GM12878 (cell line): ENCODE measurements around the gene TMEM39B. TPM values are rescaled to one million over a fixed set of nuclear protein-coding genes. Genes with fewer than 3 reads are reported as not detected.
A peak's percentile ranks its signal among the peaks of the same experiment; 100 is the strongest.
"Not testable (repeated sequence)": the region's sequence is repeated elsewhere in the genome, so short reads cannot be mapped to it uniquely, and the experiment has no call there.

Source experiments
- ATAC-seq: fragments of 200-7000 bp; cut with Tn5 transposase; 3 replicates; pipeline ENCODE4 v1.9.1; 2020; ENCODE audit warnings: mild to moderate bottlenecking, moderate library complexity
- BruUV-seq: library from RNA; stranded (reverse); fragments of 400-500 nt; replicated peaks from 2 replicates; lab custom pipeline; 2021; lab: Mats Ljungman, UMichigan
- CTCF ChIA-PET: fragments of 300-600 bp; sonication (Branson Sonifier 250); formaldehyde crosslinking; extraction: SDS; loops from one replicate; lab custom pipeline; 2021; ENCODE audit warnings: inconsistent platforms; lab: Yijun Ruan, JAX
- POLR2A ChIA-PET: fragments of 350-600 bp; formaldehyde crosslinking; extraction: SDS; loops from one replicate; lab custom pipeline; 2021; ENCODE audit warnings: inconsistent platforms; lab: Charles Lee
- RAD21 ChIA-PET: fragments of 300-600 bp; sonication (Branson Sonifier 250); formaldehyde crosslinking; loops from one replicate; lab custom pipeline; 2023; ENCODE audit warnings: antibody characterized with exemption; ENCODE audit not compliant: unreplicated experiment; lab: Charles Lee
- SMC1A ChIA-PET: fragments of 300-600 bp; sonication (Branson Sonifier 250); formaldehyde crosslinking; loops from one replicate; lab custom pipeline; 2023; ENCODE audit not compliant: unreplicated experiment, uncharacterized antibody; lab: Charles Lee
- DNase-seq: peaks from one replicate; pipeline ENCODE4 v3.0.0-alpha.2; 2011; ENCODE audit warnings: low read depth, low spot score
- FAIRE-seq: peaks from 3 replicates; lab custom pipeline; 2011; peaks lifted over from hg19 to GRCh38; lab: Jason Lieb, UNC
- H2AFZ ChIP-seq: 2 replicates; pipeline ENCODE4 v1.6.0; 2011; ENCODE audit warnings: low read depth, low read length, control low read depth; ENCODE audit not compliant: control insufficient read depth
- H3K27ac ChIP-seq: 2 replicates; pipeline ENCODE4 v1.5.1; 2011; ENCODE audit warnings: control low read depth; ENCODE audit not compliant: control insufficient read depth, insufficient read depth
- H3K27me3 ChIP-seq, 2 experiments: replicated peaks in 1 of 2; 2 replicates each; pipeline versions ENCODE4 v1.6.0 to v1.6.1; 2011; ENCODE audit warnings: low read length in 1 of 2; ENCODE audit not compliant: control insufficient read depth in 2 of 2, insufficient read depth in 2 of 2
- H3K36me3 ChIP-seq, 2 experiments: 2 replicates each; pipeline ENCODE4 v1.5.1; 2011; ENCODE audit warnings: low read length in 1 of 2; ENCODE audit not compliant: control insufficient read depth in 2 of 2, insufficient read depth in 2 of 2
- H3K4me1 ChIP-seq: 2 replicates; pipeline ENCODE4 v1.6.1; 2011; ENCODE audit warnings: mild to moderate bottlenecking, low read length, moderate library complexity, mixed read lengths; ENCODE audit not compliant: control insufficient read depth, insufficient read depth
- H3K4me2 ChIP-seq: 2 replicates; pipeline ENCODE4 v1.6.0; 2011; ENCODE audit warnings: control low read depth; ENCODE audit not compliant: control insufficient read depth, insufficient read depth
- H3K4me3 ChIP-seq: fragments of 200-600 bp; sonication (generic); 2 replicates; pipeline ENCODE4 v1.5.1; 2016
- H3K79me2 ChIP-seq: 2 replicates; pipeline ENCODE4 v1.6.0; 2011; ENCODE audit warnings: low read length; ENCODE audit not compliant: control insufficient read depth, insufficient read depth
- H3K9ac ChIP-seq: 2 replicates; pipeline ENCODE4 v1.8.0; 2011; ENCODE audit warnings: low read length, control low read depth, mixed read lengths; ENCODE audit not compliant: control insufficient read depth, insufficient read depth
- H3K9me3 ChIP-seq: replicated peaks from 3 replicates; pipeline ENCODE4 v1.5.1; 2011; ENCODE audit warnings: mild to moderate bottlenecking, low read length; ENCODE audit not compliant: control insufficient read depth, insufficient read depth
- H4K20me1 ChIP-seq: 2 replicates; pipeline ENCODE4 v1.6.0; 2011; ENCODE audit not compliant: control insufficient read depth, insufficient read depth
- CBX5 ChIP-seq: sonication (generic); IDR thresholded peaks from 2 replicates; pipeline ENCODE4 v1.6.1; 2016; ENCODE audit warnings: low read depth, moderate library complexity, mild to moderate bottlenecking, inconsistent platforms
- POLR2AphosphoS2 ChIP-seq: IDR thresholded peaks from 2 replicates; pipeline ENCODE4 v1.6.1; 2011; ENCODE audit warnings: low read depth, mild to moderate bottlenecking, low read length, improper control_type of control experiment, moderate library complexity
- TCF7 ChIP-seq: IDR thresholded peaks from 2 replicates; pipeline ENCODE4 v1.6.1; 2014; ENCODE audit warnings: antibody characterized with exemption, borderline replicate concordance
- YY1 ChIP-seq: IDR thresholded peaks from 2 replicates; pipeline ENCODE4 v1.6.1; 2011; ENCODE audit warnings: low read depth, mild to moderate bottlenecking, low read length
- WGBS: methylation state at CpG from one replicate; pipeline ENCODE4 v1.1.6; 2016; ENCODE audit warnings: low lambda C conversion rate; ENCODE audit not compliant: insufficient replicate concordance, insufficient coverage; ENCODE audit errors: missing lambda C conversion rate; 5-methylcytosine and 5-hydroxymethylcytosine counted together
- in situ Hi-C: fragments of 300-500 bp; cut with MboI; formaldehyde crosslinking; loops from 9 replicates; pipeline ENCODE4 v1.14.3; 2018; ENCODE audit warnings: mixed read lengths
- intact Hi-C: fragments of 100-400 bp; cut with micrococcal nuclease; formaldehyde crosslinking; loops from one replicate; pipeline ENCODE4 v1.14.2; 2022; ENCODE audit not compliant: unreplicated experiment
- polyA plus RNA-seq, 11 experiments: library from polyadenylated mRNA; depleted of rRNA in 4 of 11; unstranded in 6 of 11; stranded (reverse) in 5 of 11; fragments of >200 nt; fragmentation: Nextera tagmentation in 4 of 11; fragmentation: Illumina TruSeq in 1 of 11; extraction: Ambion mirVana in 4 of 11; extraction: Trizol in 1 of 11; gene quantifications; 1 replicate in 1 of 11; 2 replicates in 10 of 11; pipeline versions ENCODE4 v1.2.1 to v1.2.3, GENCODE V29; 2011 to 2016; ENCODE audit warnings: inconsistent platforms in 2 of 11, missing spikeins in 2 of 11, low read depth in 1 of 11
- total RNA-seq, 4 experiments: library from RNA; depleted of rRNA in 3 of 4; stranded (reverse); fragments of >200 nt in 3 of 4; fragmentation: Illumina TruSeq in 1 of 4; extraction: Trizol in 1 of 4; gene quantifications; 2 replicates each; pipeline versions ENCODE4 v1.2.1 to v1.2.3, GENCODE V29; 2013 to 2021
- TF ChIP-seq, protein P1 (sequence below): fragments of 450-650 bp; IDR thresholded peaks from 2 replicates; pipeline ENCODE4 v1.6.1; 2017; ENCODE audit warnings: mild to moderate bottlenecking
- TF ChIP-seq, protein P2 (sequence below): IDR thresholded peaks from 2 replicates; pipeline ENCODE4 v1.6.1; 2011; ENCODE audit warnings: borderline replicate concordance, low read depth, mild to moderate bottlenecking, moderate library complexity, low read length; ENCODE audit not compliant: insufficient read depth, poor library complexity, severe bottlenecking

Gene TMEM39B
- total and polyA plus RNA-seq, 10 of the 15 experiments (the other 5 are each of a cell fraction or from before 2014, with no cell fraction given), result 2.3 to 27.2 (median 12.3) TPM

DNA sequence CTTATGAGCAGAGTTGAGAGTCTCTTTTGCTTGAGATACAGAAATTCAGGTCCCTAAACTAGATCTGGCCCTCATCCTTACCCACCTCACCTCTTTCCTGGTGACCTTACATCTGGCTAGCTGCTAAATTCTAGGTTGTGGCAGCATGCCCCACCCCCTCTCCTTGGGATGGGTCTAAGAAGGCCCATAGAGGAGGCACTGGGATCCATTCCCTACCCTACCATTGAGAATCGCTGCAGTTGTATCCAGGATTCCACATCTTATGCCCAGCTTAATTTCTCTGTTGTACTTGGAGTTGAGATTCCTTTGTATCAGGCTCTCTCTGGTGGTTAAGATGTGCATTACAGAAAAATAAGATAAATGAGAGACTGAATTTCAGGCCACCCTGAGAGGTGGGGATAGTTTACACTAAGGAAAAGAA is 9.5 kb upstream of the TMEM39B start (continued):
- TF ChIP-seq, protein P1, sequence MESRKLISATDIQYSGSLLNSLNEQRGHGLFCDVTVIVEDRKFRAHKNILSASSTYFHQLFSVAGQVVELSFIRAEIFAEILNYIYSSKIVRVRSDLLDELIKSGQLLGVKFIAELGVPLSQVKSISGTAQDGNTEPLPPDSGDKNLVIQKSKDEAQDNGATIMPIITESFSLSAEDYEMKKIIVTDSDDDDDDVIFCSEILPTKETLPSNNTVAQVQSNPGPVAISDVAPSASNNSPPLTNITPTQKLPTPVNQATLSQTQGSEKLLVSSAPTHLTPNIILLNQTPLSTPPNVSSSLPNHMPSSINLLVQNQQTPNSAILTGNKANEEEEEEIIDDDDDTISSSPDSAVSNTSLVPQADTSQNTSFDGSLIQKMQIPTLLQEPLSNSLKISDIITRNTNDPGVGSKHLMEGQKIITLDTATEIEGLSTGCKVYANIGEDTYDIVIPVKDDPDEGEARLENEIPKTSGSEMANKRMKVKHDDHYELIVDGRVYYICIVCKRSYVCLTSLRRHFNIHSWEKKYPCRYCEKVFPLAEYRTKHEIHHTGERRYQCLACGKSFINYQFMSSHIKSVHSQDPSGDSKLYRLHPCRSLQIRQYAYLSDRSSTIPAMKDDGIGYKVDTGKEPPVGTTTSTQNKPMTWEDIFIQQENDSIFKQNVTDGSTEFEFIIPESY, result no peak
- no peak for TF ChIP-seq TCF7
- no peak for TF ChIP-seq CBX5
- no peak for TF ChIP-seq YY1

DNA sequence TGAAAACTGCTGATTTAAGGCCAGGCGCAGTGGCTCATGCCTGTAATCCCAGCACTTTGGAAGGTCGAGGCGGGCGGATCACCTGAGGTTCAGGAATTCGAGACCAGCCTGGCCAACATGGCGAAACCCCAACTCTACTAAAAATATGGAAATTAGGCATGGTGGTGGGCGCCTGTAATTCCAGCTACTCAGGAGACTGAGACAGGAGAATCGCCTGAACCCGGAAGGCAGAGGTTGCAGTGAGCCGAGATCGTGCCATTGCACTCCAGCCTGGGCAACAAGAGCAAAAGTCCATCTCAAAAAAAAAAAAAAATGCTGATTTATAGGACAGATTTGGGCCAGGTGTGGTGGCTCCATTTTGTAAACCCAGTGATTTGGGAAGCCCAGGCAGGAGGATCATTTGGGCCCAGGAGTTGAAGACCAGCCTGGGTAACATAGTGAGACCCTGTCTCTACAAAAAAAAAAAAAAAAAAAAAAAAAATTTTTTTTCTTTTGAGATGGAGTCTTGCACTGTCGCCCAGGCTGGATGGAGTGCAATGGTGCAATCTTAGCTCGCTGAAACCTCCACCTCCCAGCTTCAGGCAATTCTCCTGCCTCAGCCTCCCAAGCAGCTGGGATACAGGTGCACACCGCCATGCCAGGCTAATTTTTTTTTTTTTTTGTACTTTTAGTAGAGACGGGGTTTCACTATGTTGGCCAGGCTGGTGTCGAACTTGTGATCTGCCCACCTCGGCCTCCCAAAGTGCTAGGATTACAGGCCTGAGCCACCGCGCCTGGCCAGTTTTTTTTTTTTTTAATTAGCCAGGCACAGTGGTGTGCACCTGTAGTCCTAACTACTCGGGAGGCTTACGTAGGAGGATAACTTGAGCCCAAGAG is 6.9 kb upstream of the TMEM39B start:
- FAIRE-seq, BruUV-seq, DNase-seq, H3K4me3 ChIP-seq, H3K9ac ChIP-seq, H2AFZ ChIP-seq, ATAC-seq, H3K79me2 ChIP-seq, H3K36me3 ChIP-seq, in situ Hi-C loops, H3K9me3 ChIP-seq, H4K20me1 ChIP-seq, H3K27me3 ChIP-seq, H3K4me1 ChIP-seq, H3K27ac ChIP-seq, H3K4me2 ChIP-seq: not testable (repeated sequence)
- WGBS, result 67% methylated on average over 20 of the region's 21 CpGs
- ChIA-PET SMC1A (interaction anchor here (1.9 kb wide), 1 partner anchor 21 kb away, joined by 4 read pairs; no protein-coding TSS in a partner anchor), CTCF (interaction anchor here (0.9 to 1.5 kb wide), 4 partner anchors 16 to 127 kb away, joined by 3 to 6 read pairs (median 4); partner anchors contain the start of gene KPNA6), POLR2A (interaction anchor here (0.7 to 0.9 kb wide), 4 partner anchors 10 to 161 kb away, joined by 3 to 6 read pairs (median 4); no protein-coding TSS in a partner anchor), RAD21 (interaction anchor here (0.9 kb wide), 1 partner anchor 46 kb away, joined by 4 read pairs; no protein-coding TSS in a partner anchor)
- 0 out of 2 replicates have a peak, but pooled peaks have one; percentile 21 for TF ChIP-seq POLR2AphosphoS2
- TF ChIP-seq, protein P2, sequence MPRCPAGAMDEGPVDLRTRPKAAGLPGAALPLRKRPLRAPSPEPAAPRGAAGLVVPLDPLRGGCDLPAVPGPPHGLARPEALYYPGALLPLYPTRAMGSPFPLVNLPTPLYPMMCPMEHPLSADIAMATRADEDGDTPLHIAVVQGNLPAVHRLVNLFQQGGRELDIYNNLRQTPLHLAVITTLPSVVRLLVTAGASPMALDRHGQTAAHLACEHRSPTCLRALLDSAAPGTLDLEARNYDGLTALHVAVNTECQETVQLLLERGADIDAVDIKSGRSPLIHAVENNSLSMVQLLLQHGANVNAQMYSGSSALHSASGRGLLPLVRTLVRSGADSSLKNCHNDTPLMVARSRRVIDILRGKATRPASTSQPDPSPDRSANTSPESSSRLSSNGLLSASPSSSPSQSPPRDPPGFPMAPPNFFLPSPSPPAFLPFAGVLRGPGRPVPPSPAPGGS, result peak; percentile 13
- intact Hi-C loops, result loop anchor here (10.0 kb wide), 1 partner anchor 401 kb away; no protein-coding TSS in a partner anchor
